ENCODE results near the gene SIAH1. TPM values are rescaled to one million over a fixed set of nuclear protein-coding genes. Genes with fewer than 3 reads are reported as not detected.
A peak's percentile ranks its signal among the peaks of the same experiment; 100 is the strongest.

Gene SIAH1
- total and polyA plus RNA-seq, 2 donors (not counting 1 experiment from before 2014, with no cell fraction given), result 10.6 to 47.6 TPM

- Histone ChIP-seq H4K20me1 (ENCODE audit: control insufficient read depth, insufficient read depth, low read length, poor library complexity, severe bottlenecking) (no peaks in the 10 kb centered on the region), H3K9ac (ENCODE audit: low read length) (no peak overlapping the region), H3K36me3 (replicated peaks in 1 of 2; ENCODE audit: control extremely low read depth in 1 of 2, control insufficient read depth in 1 of 2, extremely low read depth in 1 of 2, insufficient read depth in 2 of 2, low read length in 1 of 2) (peaks cover 2 to 42% of the 10 kb centered on the region in 2 experiments), H3K9me3 (ENCODE audit: control extremely low read depth in 1 of 3, control insufficient read depth in 2 of 3, insufficient read depth in 1 of 3, low read length in 2 of 3) (no peaks in the 10 kb centered on the region), H3K4me3 (ENCODE audit: control extremely low read depth in 1 of 5, extremely low read depth in 1 of 5, insufficient read depth in 1 of 5, low read depth in 2 of 5, low read length in 4 of 5) (no peak overlapping the region), H2AFZ (ENCODE audit: insufficient read depth, low read depth, low read length, poor library complexity, severe bottlenecking) (no peak overlapping the region), H3K4me1 (ENCODE audit: control insufficient read depth in 2 of 2, insufficient read depth in 2 of 2, low read length in 2 of 2) (no peaks in the 10 kb centered on the region), H3K79me2 (ENCODE audit: control insufficient read depth, insufficient read depth, low read length) (no peaks in the 10 kb centered on the region), H3K27ac (ENCODE audit: low read length in 2 of 2) (no peak overlapping the region), H3K27me3 (replicated peaks in 1 of 4; ENCODE audit: control extremely low read depth in 1 of 4, control insufficient read depth in 3 of 4, insufficient read depth in 4 of 4, low read length in 3 of 4) (no peaks in the 10 kb centered on the region), H3K4me2 (replicated peaks; ENCODE audit: low read depth, low read length, poor library complexity, severe bottlenecking) (no peak overlapping the region)
- H3K27me3 Mint-ChIP-seq, result no peaks in the 10 kb centered on the region
- no peak overlapping the region for H3K4me3 Mint-ChIP-seq
- no peak for DNase-seq
- no peaks in the 10 kb centered on the region for H3K9me3 Mint-ChIP-seq (ENCODE audit: insufficient read depth)
- no peak overlapping the region for H3K27ac Mint-ChIP-seq
- intact Hi-C loops (cut with micrococcal nuclease), result no loop called here
- POLR2A ChIA-PET, result no interaction called here
- TF ChIP-seq CTCF (IDR thresholded peaks at IDR 0.05), result no peak
- no peak for TF ChIP-seq EZH2 (IDR thresholded peaks at IDR 0.05; ENCODE audit: borderline replicate concordance, insufficient read depth, low read depth, low read length, poor library complexity, severe bottlenecking)
- CTCF ChIA-PET, result interaction anchor here (1.3 to 1.7 kb wide), 3 partner anchors 10 to 275 kb away, joined by 3 to 5 read pairs (median 4); no protein-coding TSS in a partner anchor
- 94% methylated on average over 3 of the region's 4 CpGs for WGBS (ENCODE audit: insufficient coverage)
- peaks cover 1% of the 10 kb centered on the region for H3K4me1 Mint-ChIP-seq
- ATAC-seq (ENCODE audit: low read depth), result no peak
These were observed 37.2 kb downstream of the SIAH1 start for GRCh38 chr16:48347980-48348379.

GRCh38 chr16:48347191-48347865 is 37.9 kb downstream of the SIAH1 start:
- H3K9ac ChIP-seq (ENCODE audit: low read length), result no peak overlapping the region
- Mint-ChIP-seq H3K4me3 (no peak overlapping the region), H3K27ac (no peak overlapping the region), H3K4me1 (no peaks in the 10 kb centered on the region), H3K9me3 (ENCODE audit: insufficient read depth) (no peaks in the 10 kb centered on the region), H3K27me3 (no peaks in the 10 kb centered on the region)
- no peaks in the 10 kb centered on the region for H3K4me1 ChIP-seq (ENCODE audit: control insufficient read depth in 2 of 2, insufficient read depth in 2 of 2, low read length in 2 of 2)
- DNase-seq, result no peak
- POLR2A ChIA-PET, result no interaction called here
- intact Hi-C loops (cut with micrococcal nuclease), result no loop called here
- H4K20me1 ChIP-seq (ENCODE audit: control insufficient read depth, insufficient read depth, low read length, poor library complexity, severe bottlenecking), result no peaks in the 10 kb centered on the region
- no peak for TF ChIP-seq EZH2 (IDR thresholded peaks at IDR 0.05; ENCODE audit: borderline replicate concordance, insufficient read depth, low read depth, low read length, poor library complexity, severe bottlenecking)
- TF ChIP-seq CTCF (IDR thresholded peaks at IDR 0.05), result no peak
- CTCF ChIA-PET, result interaction anchor here (1.1 to 1.7 kb wide), 5 partner anchors 11 to 283 kb away, joined by 3 to 5 read pairs (median 4); no protein-coding TSS in a partner anchor
- H2AFZ ChIP-seq (ENCODE audit: insufficient read depth, low read depth, low read length, poor library complexity, severe bottlenecking), result no peak overlapping the region
- H3K4me2 ChIP-seq (replicated peaks; ENCODE audit: low read depth, low read length, poor library complexity, severe bottlenecking), result no peak overlapping the region
- no peaks in the 10 kb centered on the region for H3K79me2 ChIP-seq (ENCODE audit: control insufficient read depth, insufficient read depth, low read length)
- no peaks in the 10 kb centered on the region for H3K9me3 ChIP-seq (ENCODE audit: control extremely low read depth in 1 of 3, control insufficient read depth in 2 of 3, insufficient read depth in 1 of 3, low read length in 2 of 3)
- H3K27ac ChIP-seq (ENCODE audit: low read length in 2 of 2), result peak overlapping the region in 1 of 2 donors; percentile 44
- H3K36me3 ChIP-seq (replicated peaks in 1 of 2; ENCODE audit: control extremely low read depth in 1 of 2, control insufficient read depth in 1 of 2, extremely low read depth in 1 of 2, insufficient read depth in 2 of 2, low read length in 1 of 2), result peaks cover 6 to 45% of the 10 kb centered on the region in 2 experiments
- ATAC-seq (ENCODE audit: low read depth), result no peak
- H3K27me3 ChIP-seq (replicated peaks in 1 of 4; ENCODE audit: control extremely low read depth in 1 of 4, control insufficient read depth in 3 of 4, insufficient read depth in 4 of 4, low read length in 3 of 4), result no peaks in the 10 kb centered on the region
- WGBS (ENCODE audit: insufficient coverage), result 97% methylated on average over 18 of the region's 20 CpGs
- H3K4me3 ChIP-seq (ENCODE audit: control extremely low read depth in 1 of 5, extremely low read depth in 1 of 5, insufficient read depth in 1 of 5, low read depth in 2 of 5, low read length in 4 of 5), result no peak overlapping the region

All from B cell (primary cell).